ENCODE results near the gene GRK3. TPM values are rescaled to one million over a fixed set of nuclear protein-coding genes. Genes with fewer than 3 reads are reported as not detected.

GRK3 gene
- total RNA-seq, 1 donor from 2014 or later = 3.8 TPM

DNA sequence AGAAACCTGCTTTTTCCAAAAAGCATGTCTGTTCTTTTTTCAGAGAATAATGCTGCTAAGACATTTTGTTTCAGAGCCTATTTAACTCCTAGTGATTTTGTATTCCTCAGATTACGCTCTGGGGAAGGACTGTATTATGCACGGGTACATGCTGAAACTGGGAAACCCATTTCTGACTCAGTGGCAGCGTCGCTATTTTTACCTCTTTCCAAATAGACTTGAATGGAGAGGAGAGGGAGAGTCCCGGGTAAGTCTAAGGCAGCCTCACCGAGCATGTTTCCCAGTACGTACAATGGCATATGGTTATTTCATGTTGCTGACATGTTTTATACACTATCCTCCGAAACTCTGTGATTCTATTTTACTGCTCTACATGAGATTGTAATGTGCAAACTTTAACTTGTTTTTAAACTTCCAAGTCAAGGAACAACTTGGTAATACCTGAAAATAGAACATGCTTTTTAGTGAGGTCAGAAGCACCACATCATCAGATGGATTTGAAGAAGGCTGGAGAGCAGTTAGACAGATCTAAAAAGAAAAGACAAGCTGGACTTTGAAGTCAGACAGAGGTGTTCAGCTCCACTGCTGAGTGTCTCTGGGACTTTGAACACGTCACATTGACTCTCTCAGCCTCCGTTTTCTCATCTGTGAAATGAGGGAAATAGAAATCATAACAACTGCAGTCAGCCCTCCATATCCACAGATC, 153.8 kb downstream of the GRK3 start:
- no peak overlapping the region for H3K4me3 ChIP-seq
- intact Hi-C loops (cut with micrococcal nuclease) = no loop called here
- H3K9me3 ChIP-seq (replicated peaks) = no peaks in the 10 kb centered on the region
- no peak for DNase-seq
- no peak overlapping the region for H3K27ac ChIP-seq (replicated peaks)
- H3K27me3 ChIP-seq (ENCODE audit: low read depth) = no peaks in the 10 kb centered on the region
- H3K36me3 ChIP-seq = no peaks in the 10 kb centered on the region
- TF ChIP-seq, protein P1, sequence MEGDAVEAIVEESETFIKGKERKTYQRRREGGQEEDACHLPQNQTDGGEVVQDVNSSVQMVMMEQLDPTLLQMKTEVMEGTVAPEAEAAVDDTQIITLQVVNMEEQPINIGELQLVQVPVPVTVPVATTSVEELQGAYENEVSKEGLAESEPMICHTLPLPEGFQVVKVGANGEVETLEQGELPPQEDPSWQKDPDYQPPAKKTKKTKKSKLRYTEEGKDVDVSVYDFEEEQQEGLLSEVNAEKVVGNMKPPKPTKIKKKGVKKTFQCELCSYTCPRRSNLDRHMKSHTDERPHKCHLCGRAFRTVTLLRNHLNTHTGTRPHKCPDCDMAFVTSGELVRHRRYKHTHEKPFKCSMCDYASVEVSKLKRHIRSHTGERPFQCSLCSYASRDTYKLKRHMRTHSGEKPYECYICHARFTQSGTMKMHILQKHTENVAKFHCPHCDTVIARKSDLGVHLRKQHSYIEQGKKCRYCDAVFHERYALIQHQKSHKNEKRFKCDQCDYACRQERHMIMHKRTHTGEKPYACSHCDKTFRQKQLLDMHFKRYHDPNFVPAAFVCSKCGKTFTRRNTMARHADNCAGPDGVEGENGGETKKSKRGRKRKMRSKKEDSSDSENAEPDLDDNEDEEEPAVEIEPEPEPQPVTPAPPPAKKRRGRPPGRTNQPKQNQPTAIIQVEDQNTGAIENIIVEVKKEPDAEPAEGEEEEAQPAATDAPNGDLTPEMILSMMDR (IDR thresholded peaks at IDR 0.05; ENCODE audit: borderline replicate concordance) = no peak
- H3K4me1 ChIP-seq = peaks cover 6% of the 10 kb centered on the region

DNA sequence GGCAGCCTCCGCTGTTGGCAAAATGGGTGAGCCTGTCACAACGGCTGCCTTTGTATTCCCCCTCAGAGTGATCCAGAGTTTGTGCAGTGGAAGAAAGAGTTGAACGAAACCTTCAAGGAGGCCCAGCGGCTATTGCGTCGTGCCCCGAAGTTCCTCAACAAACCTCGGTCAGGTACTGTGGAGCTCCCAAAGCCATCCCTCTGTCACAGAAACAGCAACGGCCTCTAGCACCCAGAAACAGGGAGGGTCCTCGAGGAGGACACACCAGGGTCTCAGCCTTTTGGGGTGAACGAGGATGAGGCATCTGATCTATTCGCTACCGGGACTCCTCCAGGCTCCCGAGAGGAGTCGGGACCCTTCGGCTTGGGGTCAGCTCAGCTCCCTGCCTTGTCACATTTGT, 157.7 kb downstream of the GRK3 start:
- intact Hi-C loops (cut with micrococcal nuclease) = no loop called here
- Histone ChIP-seq H3K9me3 (replicated peaks) (no peaks in the 10 kb centered on the region), H3K36me3 (no peaks in the 10 kb centered on the region), H3K4me3 (no peak overlapping the region), H3K27ac (replicated peaks) (no peak overlapping the region), H3K27me3 (ENCODE audit: low read depth) (no peaks in the 10 kb centered on the region), H3K4me1 (peaks cover 5% of the 10 kb centered on the region)
- TF ChIP-seq, protein P1 (IDR thresholded peaks at IDR 0.05; ENCODE audit: borderline replicate concordance) = no peak
- no peak for DNase-seq

DNA sequence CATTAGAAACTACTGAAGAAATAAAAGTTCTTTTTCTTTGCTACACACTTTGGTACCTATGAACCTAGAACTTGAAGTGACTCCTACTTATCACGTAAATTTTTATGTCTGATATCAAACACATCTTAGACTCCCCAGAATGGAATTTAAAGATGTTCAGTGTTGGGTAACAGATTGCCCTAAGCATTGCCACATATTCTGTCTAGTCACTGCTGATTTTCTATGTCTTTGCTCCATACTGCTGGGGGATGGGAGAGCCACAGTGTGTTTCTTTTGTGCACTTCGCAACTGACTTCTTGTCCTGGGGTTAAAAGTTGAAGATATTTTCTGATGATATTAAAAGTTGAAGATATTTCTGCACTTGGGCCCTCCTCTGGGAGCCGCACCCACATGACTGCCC, 158.2 kb downstream of the GRK3 start:
- H3K4me3 ChIP-seq = no peak overlapping the region
- TF ChIP-seq, protein P1 (IDR thresholded peaks at IDR 0.05; ENCODE audit: borderline replicate concordance) = no peak
- H3K9me3 ChIP-seq (replicated peaks) = no peaks in the 10 kb centered on the region
- no peaks in the 10 kb centered on the region for H3K36me3 ChIP-seq
- no peaks in the 10 kb centered on the region for H3K27me3 ChIP-seq (ENCODE audit: low read depth)
- peaks cover 1% of the 10 kb centered on the region for H3K4me1 ChIP-seq
- intact Hi-C loops (cut with micrococcal nuclease) = no loop called here
- no peak overlapping the region for H3K27ac ChIP-seq (replicated peaks)
- no peak for DNase-seq

DNA sequence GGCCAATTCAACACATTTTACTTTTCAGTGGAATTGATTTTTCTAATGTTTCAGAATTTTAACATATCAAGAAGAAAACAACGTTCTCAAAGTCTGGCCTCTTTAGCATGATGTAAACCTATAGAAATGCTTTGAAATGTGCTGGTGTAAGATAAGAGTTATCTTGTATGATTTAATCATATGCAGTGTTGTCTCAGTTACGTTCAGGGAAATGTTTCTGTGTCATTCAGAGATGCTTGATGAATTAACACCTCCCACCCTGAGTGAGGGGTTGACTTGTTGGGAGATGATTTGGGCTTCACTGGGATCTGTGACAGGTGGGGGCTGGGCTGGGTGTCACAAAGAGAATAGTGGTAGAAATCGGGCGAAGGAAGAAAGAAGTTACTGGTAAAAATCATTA, 161.8 kb downstream of the GRK3 start:
- no peaks in the 10 kb centered on the region for H3K36me3 ChIP-seq
- no peak for DNase-seq
- TF ChIP-seq, protein P1 (IDR thresholded peaks at IDR 0.05; ENCODE audit: borderline replicate concordance) = no peak
- intact Hi-C loops (cut with micrococcal nuclease) = no loop called here
- no peaks in the 10 kb centered on the region for H3K27me3 ChIP-seq (ENCODE audit: low read depth)
- H3K9me3 ChIP-seq (replicated peaks) = no peaks in the 10 kb centered on the region
- H3K4me3 ChIP-seq = no peak overlapping the region
- no peak overlapping the region for H3K27ac ChIP-seq (replicated peaks)
- no peaks in the 10 kb centered on the region for H3K4me1 ChIP-seq

DNA sequence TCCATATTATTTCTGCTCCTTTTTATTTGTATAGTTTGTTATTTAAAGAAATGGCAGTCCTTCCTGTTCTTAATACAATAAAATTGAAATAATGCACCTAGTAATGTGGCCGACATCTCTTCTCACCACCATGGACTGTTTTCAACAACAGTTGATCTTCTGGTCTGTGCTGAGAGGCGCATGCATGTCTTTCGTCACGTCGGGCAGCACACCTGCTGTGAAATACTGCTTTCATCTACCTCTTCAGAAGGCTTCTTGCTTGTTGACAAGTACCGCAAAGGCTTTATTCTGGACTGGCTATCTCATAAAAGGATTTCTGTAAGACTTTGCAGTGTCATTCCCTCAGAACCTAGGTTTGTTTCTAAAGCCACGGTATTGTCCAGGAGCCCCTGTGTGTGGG, 163.6 kb downstream of the GRK3 start:
- Histone ChIP-seq H3K4me3 (no peak overlapping the region), H3K9me3 (replicated peaks) (no peaks in the 10 kb centered on the region), H3K36me3 (no peaks in the 10 kb centered on the region), H3K4me1 (no peaks in the 10 kb centered on the region), H3K27me3 (ENCODE audit: low read depth) (peaks cover 6% of the 10 kb centered on the region), H3K27ac (replicated peaks) (no peak overlapping the region)
- intact Hi-C loops (cut with micrococcal nuclease) = no loop called here
- DNase-seq = no peak
- TF ChIP-seq, protein P1 (IDR thresholded peaks at IDR 0.05; ENCODE audit: borderline replicate concordance) = no peak
